AG09309 (cell line): ENCODE results near the gene MID1.

ENCODE experiments used
- DNase-seq: peaks from one replicate; pipeline ENCODE4 v3.0.0-alpha.2; 2010; ENCODE audit warnings: low read depth
- H3K4me3 ChIP-seq: 2 replicates; pipeline ENCODE4 v1.5.1; 2011; ENCODE audit warnings: mild to moderate bottlenecking, low read depth, low read length, moderate library complexity; ENCODE audit not compliant: control insufficient read depth
- CTCF ChIP-seq: IDR thresholded peaks from 2 replicates; pipeline ENCODE4 v1.5.1; 2011; ENCODE audit warnings: mild to moderate bottlenecking, low read depth, low read length, inconsistent platforms; ENCODE audit not compliant: insufficient read depth, control insufficient read depth; ENCODE audit errors: missing control alignments

MID1 gene

GRCh38 chrX:10545882-10546281 is 74.5 kb downstream of the MID1 start:
- no peak for TF ChIP-seq CTCF
- H3K4me3 ChIP-seq, result no peak overlapping the region
- DNase-seq, result no peak

GRCh38 chrX:10542586-10542985 is 77.8 kb downstream of the MID1 start:
- TF ChIP-seq CTCF, result no peak
- H3K4me3 ChIP-seq, result no peak overlapping the region
- no peak for DNase-seq

GRCh38 chrX:10538831-10539230 is 81.6 kb downstream of the MID1 start:
- TF ChIP-seq CTCF, result no peak
- no peak overlapping the region for H3K4me3 ChIP-seq
- no peak for DNase-seq

GRCh38 chrX:10537308-10537707 is 83.1 kb downstream of the MID1 start:
- no peak for DNase-seq
- H3K4me3 ChIP-seq, result no peak overlapping the region
- TF ChIP-seq CTCF, result no peak

GRCh38 chrX:10536744-10537143 is 83.6 kb downstream of the MID1 start:
- H3K4me3 ChIP-seq, result no peak overlapping the region
- TF ChIP-seq CTCF, result no peak
- DNase-seq, result no peak

GRCh38 chrX:10534611-10535010 is 85.8 kb downstream of the MID1 start:
- TF ChIP-seq CTCF, result no peak
- no peak overlapping the region for H3K4me3 ChIP-seq
- DNase-seq, result no peak
